SK-N-MC (cell line): ENCODE results near the gene FIGLA.

Experiments used
- EZH2 ChIP-seq: fragments of 200-600 bp; sonication (generic); IDR thresholded peaks from one replicate; pipeline ENCODE4 v1.6.1; 2017; ENCODE audit warnings: antibody characterized with exemption
- FOXP2 ChIP-seq: optimal IDR thresholded peaks from 2 replicates; pipeline ENCODE3; 2011; ENCODE audit warnings: mild to moderate bottlenecking, moderate library complexity; ENCODE audit not compliant: insufficient read depth; ENCODE audit errors: extremely low read length, control extremely low read depth

DNA sequence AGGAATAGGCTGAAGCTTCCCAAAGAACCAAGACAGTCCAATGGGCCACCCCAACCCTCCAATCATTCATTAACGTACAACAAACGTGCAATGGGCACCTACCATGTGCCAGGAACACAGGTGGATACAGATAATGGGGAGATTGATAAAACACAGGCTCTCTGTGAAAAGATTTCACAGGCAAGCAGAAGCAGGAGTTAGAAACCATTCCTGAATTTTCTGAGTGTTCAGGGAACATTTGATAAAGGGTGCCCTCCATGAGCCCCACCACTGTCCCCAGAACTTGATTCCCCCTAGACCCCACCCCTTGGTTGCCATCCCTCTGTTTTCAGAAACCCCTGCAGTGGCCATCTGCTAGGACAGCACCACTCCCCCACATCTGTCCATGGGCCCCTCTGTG, 43.7 kb upstream of the FIGLA start:
- TF ChIP-seq FOXP2 = no peak
- TF ChIP-seq EZH2 = no peak
